ENCODE measurements around the gene TMEM175. TPM values are rescaled to one million over a fixed set of nuclear protein-coding genes. Genes with fewer than 3 reads are reported as not detected.
"Not testable (repeated sequence)": the region's sequence is repeated elsewhere in the genome, so short reads cannot be mapped to it uniquely, and the experiment has no call there.

Gene TMEM175
- total and polyA plus RNA-seq, 4 donors: 23.7 to 43.7 (median 27.4) TPM

GRCh38 chr4:917466-917865 lies 14.8 kb upstream of the TMEM175 start:
- WGBS, 2 donors: 88 to 94% methylated on average over 7 of the region's 7 CpGs

DNA sequence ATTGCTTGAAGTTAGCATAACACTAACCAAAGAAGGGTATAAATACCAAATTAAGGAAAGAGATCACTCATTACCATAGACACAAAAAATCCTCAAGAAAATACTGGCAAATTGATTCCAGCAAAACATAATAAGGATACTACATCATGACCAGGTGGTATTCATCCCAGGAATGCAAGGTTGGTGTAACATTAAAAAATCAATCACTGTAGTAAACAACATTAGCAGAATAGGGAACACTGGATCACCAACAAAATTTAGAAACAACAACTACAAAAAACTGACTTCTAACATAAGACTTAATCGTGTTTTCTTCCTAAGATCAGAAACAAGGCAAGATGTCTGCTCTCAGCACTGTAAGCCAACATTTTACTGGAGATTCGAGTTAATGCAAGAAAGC lies 14.3 kb upstream of the TMEM175 start:
- no peaks in the 10 kb centered on the region for H3K27me3 ChIP-seq (ENCODE audit: control insufficient read depth in 3 of 3, insufficient read depth in 3 of 3, low read length in 2 of 3)
- H3K4me1 ChIP-seq (ENCODE audit: control insufficient read depth in 5 of 5, insufficient read depth in 5 of 5, low read length in 5 of 5): peaks cover 0 to 15% (median 0%) of the 10 kb centered on the region in 5 donors
- H3K27ac ChIP-seq (ENCODE audit: low read depth in 1 of 2, low read length in 1 of 2): no peak overlapping the region
- H3K4me3 ChIP-seq: no peak overlapping the region
- H3K36me3 ChIP-seq (ENCODE audit: control insufficient read depth in 4 of 4, insufficient read depth in 4 of 4, low read length in 4 of 4): peaks cover 0 to 3% (median 0%) of the 10 kb centered on the region in 4 donors
- H3K9me3 ChIP-seq (ENCODE audit: control insufficient read depth in 4 of 4, insufficient read depth in 3 of 4, low read length in 3 of 4): no peaks in the 10 kb centered on the region
- ATAC-seq (ENCODE audit: insufficient read depth, low FRiP score) (no peak), DNase-seq (no peak)
- 97 to 99% methylated on average over 2 of the region's 2 CpGs for WGBS, 2 donors
- TF ChIP-seq CTCF (IDR thresholded peaks at IDR 0.05; ENCODE audit: control extremely low read depth, extremely low read depth): no peak
- H3K9ac ChIP-seq (ENCODE audit: insufficient read depth in 1 of 2, low read length in 2 of 2): no peak overlapping the region

More at GRCh38 chr4:917466-917865, 14.8 kb upstream of the TMEM175 start:
- Histone ChIP-seq H3K36me3 (ENCODE audit: control insufficient read depth in 4 of 4, insufficient read depth in 4 of 4, low read length in 4 of 4) (peaks cover 0 to 3% (median 1%) of the 10 kb centered on the region in 4 donors), H3K27me3 (ENCODE audit: control insufficient read depth in 3 of 3, insufficient read depth in 3 of 3, low read length in 2 of 3) (no peaks in the 10 kb centered on the region), H3K9me3 (ENCODE audit: control insufficient read depth in 4 of 4, insufficient read depth in 3 of 4, low read length in 3 of 4) (no peaks in the 10 kb centered on the region), H3K4me3 (no peak overlapping the region), H3K9ac (ENCODE audit: insufficient read depth in 1 of 2, low read length in 2 of 2) (no peak overlapping the region), H3K4me1 (ENCODE audit: control insufficient read depth in 5 of 5, insufficient read depth in 5 of 5, low read length in 5 of 5) (peaks cover 0 to 15% (median 0%) of the 10 kb centered on the region in 5 donors), H3K27ac (ENCODE audit: low read depth in 1 of 2, low read length in 1 of 2) (no peak overlapping the region)
- TF ChIP-seq CTCF (IDR thresholded peaks at IDR 0.05; ENCODE audit: control extremely low read depth, extremely low read depth): no peak
- ATAC-seq (ENCODE audit: insufficient read depth, low FRiP score): no peak
- DNase-seq: no peak

DNA sequence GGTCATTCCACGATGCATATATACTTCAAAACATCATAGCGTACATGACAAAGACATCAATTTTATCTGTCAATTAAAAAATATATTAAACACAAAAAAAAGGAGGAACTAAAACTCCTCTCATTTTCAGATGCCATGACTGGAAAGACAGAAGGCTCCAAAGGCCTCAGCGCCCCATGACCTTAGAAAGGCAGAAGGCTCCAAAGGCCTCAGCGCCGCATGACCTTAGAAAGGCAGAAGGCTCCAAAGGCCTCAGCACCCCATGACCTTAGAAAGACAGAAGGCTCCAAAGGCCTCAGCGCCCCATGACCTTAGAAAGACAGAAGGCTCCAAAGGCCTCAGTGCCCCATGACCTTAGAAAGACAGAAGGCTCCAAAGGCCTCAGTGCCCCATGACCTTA lies 13.7 kb upstream of the TMEM175 start:
- H3K9ac ChIP-seq (ENCODE audit: insufficient read depth in 1 of 2, low read length in 2 of 2); ATAC-seq (ENCODE audit: insufficient read depth, low FRiP score); H3K27ac ChIP-seq (ENCODE audit: low read depth in 1 of 2, low read length in 1 of 2); DNase-seq; H3K4me3 ChIP-seq; H3K36me3 ChIP-seq (ENCODE audit: control insufficient read depth in 4 of 4, insufficient read depth in 4 of 4, low read length in 4 of 4); H3K9me3 ChIP-seq (ENCODE audit: control insufficient read depth in 4 of 4, insufficient read depth in 3 of 4, low read length in 3 of 4); H3K27me3 ChIP-seq (ENCODE audit: control insufficient read depth in 3 of 3, insufficient read depth in 3 of 3, low read length in 2 of 3): not testable (repeated sequence)
- peaks cover 0 to 15% (median 0%) of the 10 kb centered on the region in 5 donors for H3K4me1 ChIP-seq (ENCODE audit: control insufficient read depth in 5 of 5, insufficient read depth in 5 of 5, low read length in 5 of 5)
- 87 to 93% methylated on average over 6 of the region's 6 CpGs for WGBS, 2 donors

DNA sequence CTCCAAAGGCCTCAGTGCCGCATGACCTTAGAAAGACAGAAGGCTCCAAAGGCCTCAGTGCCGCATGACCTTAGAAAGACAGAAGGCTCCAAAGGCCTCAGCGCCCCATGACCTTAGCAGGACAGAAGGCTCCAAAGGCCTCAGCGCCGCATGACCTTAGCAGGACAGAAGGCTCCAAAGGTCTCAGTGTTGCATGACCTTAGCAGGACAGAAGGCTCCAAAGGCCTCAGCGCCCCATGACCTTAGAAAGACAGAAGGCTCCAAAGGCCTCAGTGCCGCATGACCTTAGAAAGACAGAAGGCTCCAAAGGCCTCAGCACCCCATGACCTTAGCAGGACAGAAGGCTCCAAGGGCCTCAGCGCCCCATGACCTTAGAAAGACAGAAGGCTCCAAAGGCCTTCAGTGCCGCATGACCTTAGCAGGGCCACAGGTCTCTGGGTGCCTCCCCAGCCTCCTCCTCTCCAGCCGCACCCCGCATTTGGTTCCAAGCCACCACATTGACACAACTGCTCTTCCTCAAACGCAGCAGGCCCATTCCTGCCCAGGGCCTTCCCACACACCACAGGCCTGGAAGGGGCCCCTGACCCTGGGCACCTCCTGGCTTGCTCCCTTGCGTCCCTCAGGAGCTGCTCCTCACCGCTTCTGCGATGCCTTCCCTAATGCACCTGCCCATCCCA lies 13.1 kb upstream of the TMEM175 start:
- not testable (repeated sequence) for H3K9me3 ChIP-seq (ENCODE audit: control insufficient read depth in 4 of 4, insufficient read depth in 3 of 4, low read length in 3 of 4); H3K27ac ChIP-seq (ENCODE audit: low read depth in 1 of 2, low read length in 1 of 2); H3K36me3 ChIP-seq (ENCODE audit: control insufficient read depth in 4 of 4, insufficient read depth in 4 of 4, low read length in 4 of 4); ATAC-seq (ENCODE audit: insufficient read depth, low FRiP score); H3K27me3 ChIP-seq (ENCODE audit: control insufficient read depth in 3 of 3, insufficient read depth in 3 of 3, low read length in 2 of 3); H3K9ac ChIP-seq (ENCODE audit: insufficient read depth in 1 of 2, low read length in 2 of 2); DNase-seq; H3K4me3 ChIP-seq
- H3K4me1 ChIP-seq (ENCODE audit: control insufficient read depth in 5 of 5, insufficient read depth in 5 of 5, low read length in 5 of 5): peaks cover 0 to 14% (median 0%) of the 10 kb centered on the region in 5 donors
- 82 to 95% methylated on average over 15 of the region's 15 CpGs for WGBS, 2 donors
